GM21619 (cell line): Measurements from ENCODE around the gene SCART1.
A peak's percentile ranks its signal among the peaks of the same experiment; 100 is the strongest.
"Not testable (repeated sequence)": the region's sequence is repeated elsewhere in the genome, so short reads cannot be mapped to it uniquely, and the experiment has no call there.

ENCODE experiments used
- ATAC-seq: cut with Tn5 transposase; IDR thresholded peaks from one replicate; pipeline ENCODE4 v1.9.1; 2021; ENCODE audit not compliant: unreplicated experiment

SCART1 gene

GRCh38 chr10:133471300-133472109 lies 17.8 kb downstream of the SCART1 start:
- ATAC-seq: no peak

GRCh38 chr10:133473270-133473669 lies 19.5 kb downstream of the SCART1 start:
- no peak for ATAC-seq

- ATAC-seq: no peak
Measured at GRCh38 chr10:133474027-133474426, 20.3 kb downstream of the SCART1 start.

- ATAC-seq: no peak
Measured at GRCh38 chr10:133474665-133475424, 21.1 kb downstream of the SCART1 start.

- no peak for ATAC-seq
Measured at GRCh38 chr10:133475425-133475734, 21.6 kb downstream of the SCART1 start.

- ATAC-seq: no peak
Measured at GRCh38 chr10:133475821-133476640, 22.3 kb downstream of the SCART1 start.

GRCh38 chr10:133476641-133476990 lies 22.9 kb downstream of the SCART1 start:
- ATAC-seq: no peak

- ATAC-seq: no peak
Measured at GRCh38 chr10:133481086-133481643, 27.4 kb downstream of the SCART1 start.

- ATAC-seq: no peak
Measured at GRCh38 chr10:133481657-133482056, 27.9 kb downstream of the SCART1 start.

GRCh38 chr10:133484818-133485217 lies 31.1 kb downstream of the SCART1 start:
- ATAC-seq: no peak

- ATAC-seq: no peak
Measured at GRCh38 chr10:133487085-133487484, 33.3 kb downstream of the SCART1 start.

GRCh38 chr10:133488354-133488753 lies 34.6 kb downstream of the SCART1 start:
- ATAC-seq: no peak

- peak; percentile 72 for ATAC-seq
Measured at GRCh38 chr10:133489816-133490588, 36.3 kb downstream of the SCART1 start.

GRCh38 chr10:133493562-133493961 lies 39.8 kb downstream of the SCART1 start:
- ATAC-seq: not testable (repeated sequence)

GRCh38 chr10:133497363-133497762 lies 43.6 kb downstream of the SCART1 start:
- not testable (repeated sequence) for ATAC-seq

- not testable (repeated sequence) for ATAC-seq
Measured at GRCh38 chr10:133499176-133499575, 45.4 kb downstream of the SCART1 start.

GRCh38 chr10:133500897-133501296 lies 47.2 kb downstream of the SCART1 start:
- ATAC-seq: not testable (repeated sequence)

GRCh38 chr10:133509700-133510099 lies 56.0 kb downstream of the SCART1 start:
- no peak for ATAC-seq

GRCh38 chr10:133511408-133511807 lies 57.7 kb downstream of the SCART1 start:
- no peak for ATAC-seq

GRCh38 chr10:133511907-133512528 lies 58.3 kb downstream of the SCART1 start:
- ATAC-seq: no peak
